KOPT-K1 (cell line): Measurements from ENCODE around the gene RPL39.
A peak's percentile ranks its signal among the peaks of the same experiment; 100 is the strongest.
"Not testable (repeated sequence)": the region's sequence is repeated elsewhere in the genome, so short reads cannot be mapped to it uniquely, and the experiment has no call there.

Experiments used
- H3K27ac ChIP-seq: fragments of 200-600 bp; sonication (generic); 2 replicates; pipeline ENCODE4 v1.5.1; 2016; ENCODE audit warnings: antibody characterized with exemption, mild to moderate bottlenecking, low read depth, low read length; ENCODE audit not compliant: poor library complexity, severe bottlenecking
- H3K36me3 ChIP-seq: fragments of 200-600 bp; sonication (generic); 2 replicates; pipeline ENCODE4 v1.5.1; 2017; ENCODE audit warnings: antibody characterized with exemption, mild to moderate bottlenecking, low read length, moderate library complexity; ENCODE audit not compliant: insufficient read depth
- H3K9me3 ChIP-seq: fragments of 200-600 bp; sonication (generic); 2 replicates; pipeline ENCODE4 v1.5.1; 2017; ENCODE audit warnings: antibody characterized with exemption, low read length, mild to moderate bottlenecking; ENCODE audit not compliant: insufficient read depth, poor library complexity, severe bottlenecking

Gene RPL39

GRCh38 chrX:119783026-119783425 is 8.4 kb downstream of the RPL39 start:
- no peak overlapping the region for H3K27ac ChIP-seq
- no peaks in the 10 kb centered on the region for H3K9me3 ChIP-seq
- peaks cover 68% of the 10 kb centered on the region for H3K36me3 ChIP-seq

- Histone ChIP-seq H3K36me3 (peaks cover 31% of the 10 kb centered on the region), H3K9me3 (no peaks in the 10 kb centered on the region), H3K27ac (no peak overlapping the region)
Measured at GRCh38 chrX:119778829-119779228, 12.6 kb downstream of the RPL39 start.

GRCh38 chrX:119775517-119776238 is 15.8 kb downstream of the RPL39 start:
- H3K27ac ChIP-seq, result no peak overlapping the region
- H3K36me3 ChIP-seq, result no peaks in the 10 kb centered on the region; the same call in 1 of the 2 replicates
- no peaks in the 10 kb centered on the region for H3K9me3 ChIP-seq

GRCh38 chrX:119769388-119769787 is 22.0 kb downstream of the RPL39 start:
- not testable (repeated sequence) for H3K27ac ChIP-seq, H3K9me3 ChIP-seq, H3K36me3 ChIP-seq

- not testable (repeated sequence) for H3K9me3 ChIP-seq, H3K27ac ChIP-seq, H3K36me3 ChIP-seq
Measured at GRCh38 chrX:119768436-119768835, 23.0 kb downstream of the RPL39 start.

GRCh38 chrX:119763836-119764387 is 27.5 kb downstream of the RPL39 start:
- H3K36me3 ChIP-seq, result no peaks in the 10 kb centered on the region
- peak overlapping the region; percentile 53 for H3K27ac ChIP-seq
- no peaks in the 10 kb centered on the region for H3K9me3 ChIP-seq

GRCh38 chrX:119763181-119763580 is 28.2 kb downstream of the RPL39 start:
- Histone ChIP-seq H3K36me3 (no peaks in the 10 kb centered on the region), H3K27ac (peak overlapping the region; percentile 53), H3K9me3 (no peaks in the 10 kb centered on the region)

GRCh38 chrX:119762718-119763117 is 28.7 kb downstream of the RPL39 start:
- Histone ChIP-seq H3K9me3 (no peaks in the 10 kb centered on the region), H3K36me3 (no peaks in the 10 kb centered on the region), H3K27ac (peak overlapping the region; percentile 53)

GRCh38 chrX:119760026-119760877 is 31.2 kb downstream of the RPL39 start:
- Histone ChIP-seq H3K36me3 (no peaks in the 10 kb centered on the region), H3K27ac (no peak overlapping the region), H3K9me3 (no peaks in the 10 kb centered on the region)

- Histone ChIP-seq H3K36me3 (no peaks in the 10 kb centered on the region), H3K27ac (no peak overlapping the region), H3K9me3 (no peaks in the 10 kb centered on the region)
Measured at GRCh38 chrX:119759248-119759766, 32.1 kb downstream of the RPL39 start.

GRCh38 chrX:119758731-119759247 is 32.6 kb downstream of the RPL39 start:
- Histone ChIP-seq H3K9me3 (no peaks in the 10 kb centered on the region), H3K36me3 (no peaks in the 10 kb centered on the region), H3K27ac (no peak overlapping the region)

- no peaks in the 10 kb centered on the region for H3K36me3 ChIP-seq
- no peaks in the 10 kb centered on the region for H3K9me3 ChIP-seq
- H3K27ac ChIP-seq, result peak within 1 kb of the TSS; percentile 86
Measured at GRCh38 chrX:119757979-119758730, 33.3 kb downstream of the RPL39 start, which contains the start of gene SOWAHD. TSS of gene SOWAHD (plus strand) at chrX:119758588. CDS start at chrX:119758668, 80 bp downstream.

GRCh38 chrX:119757646-119757978 is 33.8 kb downstream of the RPL39 start:
- Histone ChIP-seq H3K9me3 (no peaks in the 10 kb centered on the region), H3K27ac (peak overlapping the region; percentile 86), H3K36me3 (no peaks in the 10 kb centered on the region)

- H3K9me3 ChIP-seq, result no peaks in the 10 kb centered on the region
- peak overlapping the region; percentile 86 for H3K27ac ChIP-seq
- no peaks in the 10 kb centered on the region for H3K36me3 ChIP-seq
Measured at GRCh38 chrX:119756926-119757635, 34.3 kb downstream of the RPL39 start.
